SK-N-MC (cell line): ENCODE measurements around the gene PRIM2.
A peak's percentile ranks its signal among the peaks of the same experiment; 100 is the strongest.
"Not testable (repeated sequence)": the region's sequence is repeated elsewhere in the genome, so short reads cannot be mapped to it uniquely, and the experiment has no call there.

ENCODE experiments used
- DNase-seq: peaks from one replicate; pipeline ENCODE4 v3.0.0-alpha.2; 2011; ENCODE audit warnings: low read depth, low spot score
- H3K27ac ChIP-seq: fragments of 200-600 bp; sonication (generic); 2 replicates; pipeline ENCODE4 v1.5.1; 2016; ENCODE audit warnings: mixed run types
- H3K36me3 ChIP-seq: fragments of 200-600 bp; sonication (generic); 2 replicates; pipeline ENCODE4 v1.6.1; 2017; ENCODE audit warnings: antibody characterized with exemption, low read length, mixed read lengths; ENCODE audit not compliant: insufficient read depth
- H3K4me3 ChIP-seq: fragments of 200-600 bp; sonication (generic); 2 replicates; pipeline ENCODE4 v1.5.1; 2016
- H3K9ac ChIP-seq: fragments of 200-600 bp; sonication (generic); 2 replicates; pipeline ENCODE4 v1.8.0; 2017; ENCODE audit warnings: mixed run types, mixed read lengths; ENCODE audit not compliant: insufficient read length
- H3K9me3 ChIP-seq: fragments of 200-600 bp; sonication (generic); 2 replicates; pipeline ENCODE4 v1.6.1; 2017; ENCODE audit warnings: low read depth, mild to moderate bottlenecking, antibody characterized with exemption, low read length, moderate library complexity, mixed read lengths
- EZH2 ChIP-seq: fragments of 200-600 bp; sonication (generic); IDR thresholded peaks from one replicate; pipeline ENCODE4 v1.6.1; 2017; ENCODE audit warnings: antibody characterized with exemption
- FOXP2 ChIP-seq: optimal IDR thresholded peaks from 2 replicates; pipeline ENCODE3; 2011; ENCODE audit warnings: mild to moderate bottlenecking, moderate library complexity; ENCODE audit not compliant: insufficient read depth; ENCODE audit errors: extremely low read length, control extremely low read depth
- POLR2AphosphoS5 ChIP-seq: IDR thresholded peaks from 2 replicates; pipeline ENCODE4 v1.6.1; 2012; ENCODE audit warnings: mild to moderate bottlenecking, low read depth, low read length, borderline replicate concordance

The PRIM2 gene

GRCh38 chr6:57342148-57342669, 24.8 kb downstream of the PRIM2 start:
- Histone ChIP-seq H3K4me3 (no peak overlapping the region), H3K36me3 (no peaks in the 10 kb centered on the region; the same call in 1 of the 2 replicates), H3K9me3 (no peaks in the 10 kb centered on the region), H3K9ac (no peak overlapping the region), H3K27ac (no peak overlapping the region)
- TF ChIP-seq EZH2 (no peak), POLR2AphosphoS5 (no peak), FOXP2 (no peak)
- no peak for DNase-seq

GRCh38 chr6:57343342-57343741, 25.9 kb downstream of the PRIM2 start:
- H3K36me3 ChIP-seq, DNase-seq, H3K4me3 ChIP-seq, H3K9ac ChIP-seq, H3K27ac ChIP-seq, H3K9me3 ChIP-seq: not testable (repeated sequence)

GRCh38 chr6:57346715-57347114, 29.3 kb downstream of the PRIM2 start:
- H3K9ac ChIP-seq, H3K9me3 ChIP-seq, H3K27ac ChIP-seq, DNase-seq, H3K36me3 ChIP-seq, H3K4me3 ChIP-seq: not testable (repeated sequence)

- not testable (repeated sequence) for H3K9ac ChIP-seq, H3K9me3 ChIP-seq
These were observed 30.2 kb downstream of the PRIM2 start for GRCh38 chr6:57347597-57347996.

GRCh38 chr6:57350443-57350842, 33.0 kb downstream of the PRIM2 start:
- not testable (repeated sequence) for DNase-seq, H3K27ac ChIP-seq, H3K9ac ChIP-seq, H3K9me3 ChIP-seq, H3K36me3 ChIP-seq, H3K4me3 ChIP-seq

More at GRCh38 chr6:57347597-57347996, 30.2 kb downstream of the PRIM2 start:
- DNase-seq, H3K36me3 ChIP-seq, H3K27ac ChIP-seq, H3K4me3 ChIP-seq: not testable (repeated sequence)

- not testable (repeated sequence) for H3K4me3 ChIP-seq, H3K9me3 ChIP-seq, H3K27ac ChIP-seq, H3K36me3 ChIP-seq, DNase-seq, H3K9ac ChIP-seq
These were observed 35.2 kb downstream of the PRIM2 start for GRCh38 chr6:57352596-57352995.

GRCh38 chr6:57358319-57358718, 40.9 kb downstream of the PRIM2 start:
- not testable (repeated sequence) for H3K9me3 ChIP-seq, DNase-seq, H3K4me3 ChIP-seq, H3K36me3 ChIP-seq, H3K27ac ChIP-seq, H3K9ac ChIP-seq

- H3K9me3 ChIP-seq, H3K27ac ChIP-seq, H3K36me3 ChIP-seq, H3K9ac ChIP-seq, H3K4me3 ChIP-seq, DNase-seq: not testable (repeated sequence)
These were observed 42.3 kb downstream of the PRIM2 start for GRCh38 chr6:57359766-57360165.

GRCh38 chr6:57362340-57362739, 44.9 kb downstream of the PRIM2 start:
- not testable (repeated sequence) for H3K4me3 ChIP-seq, H3K36me3 ChIP-seq, H3K9ac ChIP-seq, DNase-seq, H3K9me3 ChIP-seq, H3K27ac ChIP-seq

- not testable (repeated sequence) for H3K27ac ChIP-seq, H3K9ac ChIP-seq, H3K4me3 ChIP-seq, H3K9me3 ChIP-seq, H3K36me3 ChIP-seq
- DNase-seq = peak; percentile 12
These were observed 47.7 kb downstream of the PRIM2 start for GRCh38 chr6:57365076-57365583.

GRCh38 chr6:57368965-57369731, 51.7 kb downstream of the PRIM2 start:
- not testable (repeated sequence) for H3K4me3 ChIP-seq, H3K9me3 ChIP-seq, DNase-seq, H3K27ac ChIP-seq, H3K9ac ChIP-seq, H3K36me3 ChIP-seq

GRCh38 chr6:57371779-57372178, 54.3 kb downstream of the PRIM2 start:
- DNase-seq, H3K36me3 ChIP-seq, H3K9me3 ChIP-seq: not testable (repeated sequence)

GRCh38 chr6:57374764-57375163, 57.3 kb downstream of the PRIM2 start:
- not testable (repeated sequence) for H3K36me3 ChIP-seq, H3K4me3 ChIP-seq, H3K27ac ChIP-seq, DNase-seq, H3K9ac ChIP-seq, H3K9me3 ChIP-seq

More at GRCh38 chr6:57371779-57372178, 54.3 kb downstream of the PRIM2 start:
- not testable (repeated sequence) for H3K27ac ChIP-seq, H3K9ac ChIP-seq, H3K4me3 ChIP-seq

GRCh38 chr6:57376083-57376482, 58.7 kb downstream of the PRIM2 start:
- not testable (repeated sequence) for H3K36me3 ChIP-seq, DNase-seq, H3K4me3 ChIP-seq, H3K27ac ChIP-seq, H3K9me3 ChIP-seq, H3K9ac ChIP-seq
